Measurements from ENCODE around the gene FNDC3A.

Gene FNDC3A

GRCh38 chr13:49064476-49064875 is 88.8 kb downstream of the FNDC3A start:
- TF ChIP-seq CREB1 (IDR thresholded peaks at IDR 0.05; ENCODE audit: low read depth) (no peak), TEAD4 (IDR thresholded peaks at IDR 0.05) (no peak)

- no peak for TF ChIP-seq TAF1 (IDR thresholded peaks at IDR 0.05; ENCODE audit: low read depth)
- no peak for TF ChIP-seq RAD21 (IDR thresholded peaks at IDR 0.05; ENCODE audit: low read depth)
- TF ChIP-seq EP300 (IDR thresholded peaks at IDR 0.05; ENCODE audit: borderline replicate concordance), result no peak
- no peak for TF ChIP-seq MAX (IDR thresholded peaks at IDR 0.05)
- TF ChIP-seq USF1 (IDR thresholded peaks at IDR 0.05), result no peak
- no peak for TF ChIP-seq CREB1 (IDR thresholded peaks at IDR 0.05; ENCODE audit: low read depth)
- TF ChIP-seq FOXM1 (IDR thresholded peaks at IDR 0.05; ENCODE audit: borderline replicate concordance, low read depth), result no peak
- no peak for TF ChIP-seq CEBPB (IDR thresholded peaks at IDR 0.05)
- no peak for TF ChIP-seq NFIC (IDR thresholded peaks at IDR 0.05)
- no peak for TF ChIP-seq EGR1 (IDR thresholded peaks at IDR 0.05)
- no peak for TF ChIP-seq TCF12 (IDR thresholded peaks at IDR 0.05; ENCODE audit: low read depth)
- no peak for TF ChIP-seq TEAD4 (IDR thresholded peaks at IDR 0.05)
- TF ChIP-seq YY1 (IDR thresholded peaks at IDR 0.05; ENCODE audit: low read depth), result no peak
- TF ChIP-seq ZBTB7A (IDR thresholded peaks at IDR 0.05; ENCODE audit: low read depth), result no peak
- no peak for TF ChIP-seq REST (IDR thresholded peaks at IDR 0.05; ENCODE audit: low read depth)
These were observed 91.1 kb downstream of the FNDC3A start for GRCh38 chr13:49066856-49067255.

- TF ChIP-seq FOXM1 (IDR thresholded peaks at IDR 0.05; ENCODE audit: borderline replicate concordance, low read depth) (no peak), TAF1 (IDR thresholded peaks at IDR 0.05; ENCODE audit: low read depth) (no peak), EGR1 (IDR thresholded peaks at IDR 0.05) (no peak), RAD21 (IDR thresholded peaks at IDR 0.05; ENCODE audit: low read depth) (no peak), CREB1 (IDR thresholded peaks at IDR 0.05; ENCODE audit: low read depth) (no peak)
These were observed 95.7 kb downstream of the FNDC3A start for GRCh38 chr13:49071341-49071937.

GRCh38 chr13:49082653-49083536 is 107.2 kb downstream of the FNDC3A start:
- TF ChIP-seq USF1 (IDR thresholded peaks at IDR 0.05) (no peak), ZBTB7A (IDR thresholded peaks at IDR 0.05; ENCODE audit: low read depth) (no peak), EGR1 (IDR thresholded peaks at IDR 0.05) (no peak), TEAD4 (IDR thresholded peaks at IDR 0.05) (no peak), RAD21 (IDR thresholded peaks at IDR 0.05; ENCODE audit: low read depth) (no peak), NFIC (IDR thresholded peaks at IDR 0.05) (no peak), FOXM1 (IDR thresholded peaks at IDR 0.05; ENCODE audit: borderline replicate concordance, low read depth) (no peak), CEBPB (IDR thresholded peaks at IDR 0.05) (no peak), MAX (IDR thresholded peaks at IDR 0.05) (no peak), REST (IDR thresholded peaks at IDR 0.05; ENCODE audit: low read depth) (no peak), EP300 (IDR thresholded peaks at IDR 0.05; ENCODE audit: borderline replicate concordance) (no peak)

- TF ChIP-seq TAF1 (IDR thresholded peaks at IDR 0.05; ENCODE audit: low read depth), result no peak
- no peak for TF ChIP-seq CREB1 (IDR thresholded peaks at IDR 0.05; ENCODE audit: low read depth)
- TF ChIP-seq TCF12 (IDR thresholded peaks at IDR 0.05; ENCODE audit: low read depth), result no peak
- no peak for TF ChIP-seq REST (IDR thresholded peaks at IDR 0.05; ENCODE audit: low read depth)
- TF ChIP-seq YY1 (IDR thresholded peaks at IDR 0.05; ENCODE audit: low read depth), result no peak
- no peak for TF ChIP-seq TEAD4 (IDR thresholded peaks at IDR 0.05)
- no peak for TF ChIP-seq ZBTB7A (IDR thresholded peaks at IDR 0.05; ENCODE audit: low read depth)
- TF ChIP-seq NFIC (IDR thresholded peaks at IDR 0.05), result no peak
- TF ChIP-seq MAX (IDR thresholded peaks at IDR 0.05), result no peak
These were observed 109.2 kb downstream of the FNDC3A start for GRCh38 chr13:49084961-49085360.
